Heart right ventricle (tissue), 16 donors: ENCODE data around the gene DCUN1D3. TPM values are rescaled to one million over a fixed set of nuclear protein-coding genes. Genes with fewer than 3 reads are reported as not detected.
A peak's percentile ranks its signal among the peaks of the same experiment; 100 is the strongest.

Experiments used
- ATAC-seq, 8 donors: fragments of 200-7000 bp; cut with Tn5 transposase; one replicate each; pipeline ENCODE4 v1.9.1; 2020; ENCODE audit warnings: mild to moderate bottlenecking in 8 of 8, moderate library complexity in 8 of 8, moderate number of reproducible peaks in 1 of 8
- DNase-seq, 2 donors: peaks; one replicate each; pipeline ENCODE4 v3.0.0-alpha.2; 2020
- H3K27ac ChIP-seq, 10 donors: fragments of 200-600 bp; sonication (generic) in 2 of 10; one replicate each; pipeline versions ENCODE4 v1.5.0 to v1.8.0; 2020 to 2022; ENCODE audit warnings: mild to moderate bottlenecking in 3 of 10
- H3K27me3 ChIP-seq, 7 donors: fragments of 200-600 bp; one replicate each; pipeline ENCODE4 v1.8.0; 2021 to 2022; ENCODE audit warnings: mild to moderate bottlenecking in 2 of 7
- H3K36me3 ChIP-seq, 9 donors: fragments of 200-600 bp; sonication (generic) in 1 of 9; one replicate each; pipeline versions ENCODE4 v1.5.0 to v1.8.0; 2020 to 2022; ENCODE audit warnings: mild to moderate bottlenecking in 2 of 9
- H3K4me1 ChIP-seq, 9 donors: fragments of 200-600 bp; sonication (generic) in 1 of 9; one replicate each; pipeline versions ENCODE4 v1.5.0 to v1.8.0; 2020 to 2022; ENCODE audit warnings: mild to moderate bottlenecking in 4 of 9
- H3K4me3 ChIP-seq, 10 donors: fragments of 200-600 bp; sonication (generic) in 2 of 10; one replicate each; pipeline versions ENCODE4 v1.5.0 to v1.8.0; 2020 to 2022; ENCODE audit warnings: mild to moderate bottlenecking in 7 of 10, moderate library complexity in 2 of 10
- H3K9me3 ChIP-seq, 11 donors: fragments of 200-600 bp in 10 of 11; sonication (generic) in 2 of 11; one replicate each; pipeline versions ENCODE4 v1.5.0 to v1.8.0; 2013 to 2022; ENCODE audit warnings: mild to moderate bottlenecking in 2 of 11, control low read depth in 1 of 11, moderate library complexity in 1 of 11
- WGBS, 2 donors: extraction: QIAGEN DNeasy Blood & Tissue Kit; methylation state at CpG; one replicate each; pipeline ENCODE4 v1.1.7; 2013; ENCODE audit warnings: inconsistent platforms in 1 of 2; 5-methylcytosine and 5-hydroxymethylcytosine counted together
- intact Hi-C, 10 donors: fragments of 100-400 bp; cut with DNase I; formaldehyde crosslinking; loops; one replicate each; pipeline versions ENCODE4 v1.11.1 to v1.14.2; 2022
- polyA plus RNA-seq, 2 donors: library from polyadenylated mRNA; stranded (reverse); fragments of 200-250 nt; gene quantifications; one replicate each; pipeline ENCODE4 v1.2.3, GENCODE V29; 2013
- total RNA-seq, 10 donors: library from RNA; stranded (reverse); fragmentation: NEBNext Ultra II Directional in 3 of 10; extraction: Animal tissue kit (Norgen Biotek cat#: 25700) in 3 of 10; gene quantifications; one replicate each; pipeline versions ENCODE4 v1.2.1 to v1.2.4, GENCODE V29; 2021 to 2023
- TF ChIP-seq, protein P1 (sequence below), 9 donors: fragments of 200-600 bp; sonication (generic) in 2 of 9; IDR thresholded peaks; one replicate each; pipeline versions ENCODE4 v1.5.0 to v1.8.0; 2021 to 2022; ENCODE audit warnings: antibody characterized with exemption in 9 of 9, mild to moderate bottlenecking in 5 of 9, moderate library complexity in 1 of 9
- donor health status: Arrhythmogenic right ventricular cardiomyopathy.
- donor health status: ischemic (EF 13 %, LVEDD 7.1; RV severe dilation, severe dysfunction).
- donor health status: healthy with polysubstance abuse.
- donor health status: DM: no; HTN: yes; CAD: no.
- donor health status: DM: no; HTN: no; CAD: no.
- donor health status: ischemic (EF 25% LVEDD 6.9; RV normal size, moderate dysfunction).
- donor health status: ischemic (EF 25% LVEDD 5.7; RV mildly dilated, moderate dysfunction).
- donor health status: healthy.
- donor health status: DM: yes; HTN: yes; CAD: no.
- donor health status: Ischemic cardiomyopathy.
- donor health status: ischemic (EF 35%, LVEDD 5.7; RV mildly dilated, moderate dysfunction).
- donor health status: nonischemic (EF 11% LVEDD 7.7; RV severe dilation, severe dysfunction).
- donor health status: DM: yes; HTN: yes; CAD: no.
- donor health status: PGD.
- donor health status: ischemic (EF 29% LVEDD 5.4; RV normal size, mild dysfunction).
- donor health status: nonischemic (EF 23%, LVEDD 6.1; RV moderate dilation, normal function).

DCUN1D3 gene
- total and polyA plus RNA-seq, 12 donors: 3.4 to 32.6 (median 9.4) TPM

DNA sequence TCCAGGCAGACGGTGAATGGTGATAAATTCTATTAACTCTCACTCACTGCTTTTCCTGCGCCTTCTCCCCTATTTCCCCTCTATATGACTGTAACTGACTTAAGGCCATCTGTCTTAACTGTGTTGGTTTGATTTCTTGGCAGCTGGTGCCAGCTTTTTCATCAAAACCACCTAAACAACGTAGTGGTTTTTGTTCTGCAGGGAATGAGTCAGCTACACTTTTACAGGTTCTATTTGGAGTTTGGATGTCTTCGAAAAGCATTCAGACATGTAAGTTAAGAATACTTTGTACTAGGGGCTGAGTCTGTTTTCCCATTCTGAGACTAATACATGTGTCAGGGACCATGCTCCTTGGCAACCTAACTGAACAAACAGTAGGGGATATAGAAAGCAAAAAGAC lies 85.4 kb downstream of the DCUN1D3 start:
- no peaks in the 10 kb centered on the region for H3K27me3 ChIP-seq
- H3K4me1 ChIP-seq: no peaks in the 10 kb centered on the region
- H3K36me3 ChIP-seq: peaks cover 0 to 36% (median 0%) of the 10 kb centered on the region in 9 donors
- no peak for DNase-seq
- WGBS, 2 donors: 88 to 93% methylated on average over 4 of the region's 4 CpGs
- no peak overlapping the region for H3K4me3 ChIP-seq
- intact Hi-C loops: no loop called here
- H3K27ac ChIP-seq: no peak overlapping the region
- no peak for ATAC-seq
- H3K9me3 ChIP-seq: no peaks in the 10 kb centered on the region
- TF ChIP-seq, protein P1, sequence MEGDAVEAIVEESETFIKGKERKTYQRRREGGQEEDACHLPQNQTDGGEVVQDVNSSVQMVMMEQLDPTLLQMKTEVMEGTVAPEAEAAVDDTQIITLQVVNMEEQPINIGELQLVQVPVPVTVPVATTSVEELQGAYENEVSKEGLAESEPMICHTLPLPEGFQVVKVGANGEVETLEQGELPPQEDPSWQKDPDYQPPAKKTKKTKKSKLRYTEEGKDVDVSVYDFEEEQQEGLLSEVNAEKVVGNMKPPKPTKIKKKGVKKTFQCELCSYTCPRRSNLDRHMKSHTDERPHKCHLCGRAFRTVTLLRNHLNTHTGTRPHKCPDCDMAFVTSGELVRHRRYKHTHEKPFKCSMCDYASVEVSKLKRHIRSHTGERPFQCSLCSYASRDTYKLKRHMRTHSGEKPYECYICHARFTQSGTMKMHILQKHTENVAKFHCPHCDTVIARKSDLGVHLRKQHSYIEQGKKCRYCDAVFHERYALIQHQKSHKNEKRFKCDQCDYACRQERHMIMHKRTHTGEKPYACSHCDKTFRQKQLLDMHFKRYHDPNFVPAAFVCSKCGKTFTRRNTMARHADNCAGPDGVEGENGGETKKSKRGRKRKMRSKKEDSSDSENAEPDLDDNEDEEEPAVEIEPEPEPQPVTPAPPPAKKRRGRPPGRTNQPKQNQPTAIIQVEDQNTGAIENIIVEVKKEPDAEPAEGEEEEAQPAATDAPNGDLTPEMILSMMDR (IDR thresholded peaks at IDR 0.05): no peak

DNA sequence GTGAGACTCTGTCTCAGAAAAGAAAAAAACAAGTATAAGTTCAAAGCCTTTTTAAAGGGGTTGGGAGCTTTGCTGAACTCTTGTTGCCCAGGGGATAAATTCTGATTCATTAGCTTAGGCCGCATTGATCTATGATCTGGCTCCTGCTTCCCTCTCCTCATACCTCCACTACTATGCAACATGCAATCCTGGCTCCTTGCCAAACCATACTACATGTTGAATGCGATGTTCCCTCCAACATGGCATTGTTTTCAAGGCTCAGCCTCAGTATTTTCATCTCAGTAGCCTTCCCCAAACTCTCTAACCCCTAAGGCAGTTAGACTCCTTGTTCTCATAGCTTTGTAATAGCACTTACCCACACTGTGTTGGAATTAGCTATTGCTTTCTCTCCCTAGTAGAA lies 87.6 kb downstream of the DCUN1D3 start:
- no peak for ATAC-seq
- no peaks in the 10 kb centered on the region for H3K9me3 ChIP-seq
- intact Hi-C loops: no loop called here
- H3K27ac ChIP-seq: no peak overlapping the region
- H3K27me3 ChIP-seq: no peaks in the 10 kb centered on the region
- H3K4me1 ChIP-seq: peaks cover 0 to 6% (median under 1%) of the 10 kb centered on the region in 9 donors
- DNase-seq: no peak
- H3K4me3 ChIP-seq: no peak overlapping the region
- TF ChIP-seq, protein P1 (IDR thresholded peaks at IDR 0.05): no peak
- H3K36me3 ChIP-seq: peaks cover 0 to 35% (median 0%) of the 10 kb centered on the region in 9 donors
- 84 to 90% methylated on average over 2 of the region's 2 CpGs for WGBS, 2 donors

DNA sequence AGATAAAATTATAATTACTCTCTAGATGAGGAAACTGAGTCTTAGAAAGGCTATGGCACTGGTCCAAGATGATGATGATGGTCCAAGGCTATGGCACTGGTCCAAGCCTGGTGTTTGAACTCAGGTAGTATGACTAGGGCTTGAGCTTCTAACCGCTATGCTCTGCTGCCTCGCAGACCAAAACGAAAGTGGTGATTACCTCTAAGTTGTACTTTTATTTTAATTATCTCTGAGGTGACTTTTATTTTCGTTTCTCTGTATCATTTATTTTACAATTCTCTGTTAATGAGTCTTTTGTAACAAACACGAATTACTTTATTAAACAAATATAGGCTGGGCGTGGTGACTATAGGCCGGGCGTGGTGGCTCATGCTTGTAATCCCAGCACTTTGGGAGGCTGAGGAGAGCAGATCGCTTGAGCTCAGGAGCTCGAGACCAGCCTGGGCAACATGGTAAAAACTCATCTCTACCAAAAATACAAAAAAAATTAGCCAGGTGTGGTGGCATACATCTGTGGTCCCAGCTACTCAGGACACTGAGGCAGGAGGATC lies 88.2 kb downstream of the DCUN1D3 start:
- Histone ChIP-seq H3K27me3 (no peaks in the 10 kb centered on the region), H3K4me3 (no peak overlapping the region), H3K4me1 (peaks cover 0 to 11% (median 6%) of the 10 kb centered on the region in 9 donors), H3K27ac (no peak overlapping the region), H3K36me3 (peaks cover 0 to 30% (median 0%) of the 10 kb centered on the region in 9 donors), H3K9me3 (no peaks in the 10 kb centered on the region)
- intact Hi-C loops: no loop called here
- TF ChIP-seq, protein P1 (IDR thresholded peaks at IDR 0.05): no peak
- 96 to 97% methylated on average over 10 of the region's 10 CpGs for WGBS, 2 donors
- ATAC-seq (no peak), DNase-seq (no peak)

DNA sequence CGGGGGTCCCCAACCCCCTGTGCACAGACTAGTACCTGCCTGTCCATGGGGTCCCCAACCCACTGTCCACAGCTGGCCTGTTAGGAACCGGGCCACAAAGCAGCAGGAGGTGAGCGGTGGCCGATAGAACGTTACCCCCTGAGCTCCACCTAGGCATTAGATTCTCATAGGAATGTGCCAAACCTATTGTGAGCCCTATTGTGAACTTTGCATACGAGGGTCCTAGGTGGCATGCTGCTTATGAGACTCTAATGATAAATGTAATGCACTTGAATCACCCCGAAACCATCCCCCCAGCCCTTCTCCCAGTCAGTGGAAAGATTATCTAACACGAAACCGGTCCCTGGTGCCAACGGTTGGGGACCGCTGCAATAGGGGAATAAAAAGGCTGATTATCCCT lies 92.3 kb downstream of the DCUN1D3 start:
- DNase-seq: no peak
- Histone ChIP-seq H3K9me3 (no peaks in the 10 kb centered on the region), H3K4me1 (peaks cover 0 to 32% (median 17%) of the 10 kb centered on the region in 9 donors), H3K27me3 (no peaks in the 10 kb centered on the region), H3K27ac (peak overlapping the region in 1 of 10 donors; percentile 95), H3K36me3 (peaks cover 0 to 6% (median 0%) of the 10 kb centered on the region in 9 donors), H3K4me3 (peak overlapping the region in 1 of 10 donors; percentile 87)
- intact Hi-C loops: loop anchor here in 2 of 10 donors (2.0 to 5.0 kb wide), 4 partner anchors 41 to 294 kb away; partner anchors contain the start of genes DCUN1D3 (in 1 of the 2) and LYRM1 (in 1 of the 2)
- 92 to 94% methylated on average over 11 of the region's 11 CpGs for WGBS, 2 donors
- TF ChIP-seq, protein P1 (IDR thresholded peaks at IDR 0.05): no peak
- ATAC-seq: no peak
